ENCODE measurements around the gene RLIM. TPM values are rescaled to one million over a fixed set of nuclear protein-coding genes. Genes with fewer than 3 reads are reported as not detected.

Gene RLIM
- total RNA-seq, 1 experiment from 2014 or later, result 36.4 TPM

- Histone ChIP-seq H3T11ph (ENCODE audit: low read length) (no peak overlapping the region), H3K79me1 (ENCODE audit: insufficient read depth, low read depth, low read length, poor library complexity, severe bottlenecking) (no peaks in the 10 kb centered on the region), H3K4ac (ENCODE audit: low read depth, low read length) (no peak overlapping the region), H3K4me2 (ENCODE audit: insufficient read depth, insufficient read length, low read length) (no peak overlapping the region), H2AK5ac (ENCODE audit: insufficient read length, low read length) (no peak overlapping the region), H3K4me1 (ENCODE audit: insufficient read depth, low read length) (no peaks in the 10 kb centered on the region; the same call in 1 of the 2 replicates), H3K27me3 (ENCODE audit: insufficient read depth, low read length) (no peaks in the 10 kb centered on the region), H4K5ac (ENCODE audit: insufficient read length, low read depth, low read length) (no peak overlapping the region), H3K79me2 (ENCODE audit: insufficient read depth, low read length) (no peaks in the 10 kb centered on the region), H3K9me3 (ENCODE audit: control insufficient read depth, low read depth, low read length) (peaks cover 20% of the 10 kb centered on the region), H3K23ac (ENCODE audit: insufficient read length, low read depth, low read length) (no peak overlapping the region), H3K56ac (ENCODE audit: insufficient read length, low read depth, low read length) (no peak overlapping the region), H4K20me1 (ENCODE audit: control insufficient read depth, insufficient read depth, insufficient read length) (no peaks in the 10 kb centered on the region), H4K8ac (replicated peaks; ENCODE audit: insufficient read length, low read depth, low read length) (no peak overlapping the region), H2BK12ac (ENCODE audit: insufficient read length, low read depth, low read length) (no peak overlapping the region), H2BK20ac (ENCODE audit: low read depth, low read length, poor library complexity, severe bottlenecking) (no peak overlapping the region), H3K27ac (ENCODE audit: insufficient read length, low read depth, low read length) (no peak overlapping the region), H3K14ac (ENCODE audit: insufficient read depth, low read length) (no peak overlapping the region), H2BK120ac (ENCODE audit: low read depth, low read length, poor library complexity, severe bottlenecking) (no peak overlapping the region), H4K91ac (ENCODE audit: insufficient read length, low read depth, low read length) (no peak overlapping the region), H2AFZ (ENCODE audit: low read length) (no peak overlapping the region), H3K18ac (ENCODE audit: insufficient read length, low read depth, low read length) (no peak overlapping the region), H3K23me2 (ENCODE audit: insufficient read length, low read depth, low read length, poor library complexity, severe bottlenecking) (no peaks in the 10 kb centered on the region), H3K9ac (ENCODE audit: extremely low read depth, insufficient read length, low read length) (no peak overlapping the region), H2BK15ac (ENCODE audit: low read depth, low read length) (no peak overlapping the region), H2BK5ac (ENCODE audit: insufficient read length, low read length) (no peak overlapping the region)
- H3K27me3 Mint-ChIP-seq (ENCODE audit: low read depth), result peaks cover 1% of the 10 kb centered on the region
- no peak for TF ChIP-seq CTCF (conservative IDR thresholded peaks at IDR 0.05)
- H3K4me1 Mint-ChIP-seq, result peaks cover 5 to 6% of the 10 kb centered on the region in 2 experiments; a peak in 3 of 4 replicates
- no peak overlapping the region for H3K27ac Mint-ChIP-seq
- no CpG with 5 or more reads among the region's 2 CpGs for WGBS (ENCODE audit: extremely low coverage, insufficient read length, low lambda C conversion rate)
- DNase-seq, result no peak
- H3K36me3 Mint-ChIP-seq (ENCODE audit: insufficient read depth in 1 of 3, low read depth in 3 of 3), result peaks cover 0 to 4% (median 2%) of the 10 kb centered on the region in 3 experiments; a peak in 4 of 7 replicates
- no peak overlapping the region; a peak in 1 of 5 replicates for H3K4me3 Mint-ChIP-seq
- H3K9me3 Mint-ChIP-seq, result peaks cover 46 to 54% of the 10 kb centered on the region in 2 experiments
These were observed 57.0 kb downstream of the RLIM start for GRCh38 chrX:74557378-74557777.
